Measurements from ENCODE around the gene CENPU.
"Not testable (repeated sequence)": the region's sequence is repeated elsewhere in the genome, so short reads cannot be mapped to it uniquely, and the experiment has no call there.

The CENPU gene

GRCh38 chr4:184744236-184744635 lies 10.3 kb upstream of the CENPU start:
- no peak overlapping the region for H3K4me3 ChIP-seq (ENCODE audit: low read depth, low read length)
- TF ChIP-seq CTCF (IDR thresholded peaks at IDR 0.05; ENCODE audit: low read depth, low read length) (no peak), MAX (IDR thresholded peaks at IDR 0.05; ENCODE audit: low read depth, low read length) (no peak), POLR2A (IDR thresholded peaks at IDR 0.05; ENCODE audit: extremely low read depth, insufficient read length) (no peak), MYC (IDR thresholded peaks at IDR 0.05; ENCODE audit: low read depth, low read length) (no peak)
- no peak for DNase-seq (ENCODE audit: low read depth)

GRCh38 chr4:184743650-184744049 lies 9.8 kb upstream of the CENPU start:
- DNase-seq (ENCODE audit: low read depth): no peak
- no peak overlapping the region for H3K4me3 ChIP-seq (ENCODE audit: low read depth, low read length)
- TF ChIP-seq MAX (IDR thresholded peaks at IDR 0.05; ENCODE audit: low read depth, low read length) (no peak), POLR2A (IDR thresholded peaks at IDR 0.05; ENCODE audit: extremely low read depth, insufficient read length) (no peak), MYC (IDR thresholded peaks at IDR 0.05; ENCODE audit: low read depth, low read length) (no peak), CTCF (IDR thresholded peaks at IDR 0.05; ENCODE audit: low read depth, low read length) (no peak)

- not testable (repeated sequence) for H3K4me3 ChIP-seq (ENCODE audit: low read depth, low read length); DNase-seq (ENCODE audit: low read depth)
Observed at GRCh38 chr4:184741651-184742050, 7.8 kb upstream of the CENPU start.

GRCh38 chr4:184740980-184741391 lies 7.1 kb upstream of the CENPU start:
- no peak for DNase-seq (ENCODE audit: low read depth)
- TF ChIP-seq POLR2A (IDR thresholded peaks at IDR 0.05; ENCODE audit: extremely low read depth, insufficient read length): no peak
- H3K4me3 ChIP-seq (ENCODE audit: low read depth, low read length): no peak overlapping the region

- peak; percentile 68 for DNase-seq (ENCODE audit: low read depth)
- peak; percentile 10 for TF ChIP-seq CTCF (IDR thresholded peaks at IDR 0.05; ENCODE audit: low read depth, low read length)
Observed at GRCh38 chr4:184739575-184739974, 5.7 kb upstream of the CENPU start.

GRCh38 chr4:184734758-184735157 lies 862 bp upstream of the CENPU start:
- no peak for DNase-seq (ENCODE audit: low read depth)
- no peak for TF ChIP-seq MYC (IDR thresholded peaks at IDR 0.05; ENCODE audit: low read depth, low read length)
- peak overlapping the region; percentile 71 for H3K4me3 ChIP-seq (ENCODE audit: low read depth, low read length)

More at GRCh38 chr4:184739575-184739974, 5.7 kb upstream of the CENPU start:
- not testable (repeated sequence) for H3K4me3 ChIP-seq (ENCODE audit: low read depth, low read length)

- peak overlapping the region; percentile 100 for H3K4me3 ChIP-seq (ENCODE audit: low read depth, low read length)
- TF ChIP-seq POLR2A (IDR thresholded peaks at IDR 0.05; ENCODE audit: extremely low read depth, insufficient read length): no peak
- TF ChIP-seq MYC (IDR thresholded peaks at IDR 0.05; ENCODE audit: low read depth, low read length): no peak
- no peak for TF ChIP-seq MAX (IDR thresholded peaks at IDR 0.05; ENCODE audit: low read depth, low read length)
- TF ChIP-seq CTCF (IDR thresholded peaks at IDR 0.05; ENCODE audit: low read depth, low read length): no peak
- DNase-seq (ENCODE audit: low read depth): no peak
Observed at GRCh38 chr4:184732126-184732525, 1.8 kb downstream of the CENPU start.

- peak overlapping the region; percentile 100 for H3K4me3 ChIP-seq (ENCODE audit: low read depth, low read length)
- no peak for DNase-seq (ENCODE audit: low read depth)
Observed at GRCh38 chr4:184731056-184731455, 2.8 kb downstream of the CENPU start.

More at GRCh38 chr4:184731056-184731455, 2.8 kb downstream of the CENPU start:
- no peak for TF ChIP-seq CTCF (IDR thresholded peaks at IDR 0.05; ENCODE audit: low read depth, low read length)
- TF ChIP-seq MAX (IDR thresholded peaks at IDR 0.05; ENCODE audit: low read depth, low read length): no peak
- TF ChIP-seq MYC (IDR thresholded peaks at IDR 0.05; ENCODE audit: low read depth, low read length): no peak
- no peak for TF ChIP-seq POLR2A (IDR thresholded peaks at IDR 0.05; ENCODE audit: extremely low read depth, insufficient read length)

Measured in NB4 (cell line).